AML-193 (cell line): ENCODE measurements around the gene PPFIA4.

ENCODE experiments used
- DNase-seq, 2 experiments: peaks; one replicate each; lab custom pipeline; 2025; lab: John Stamatoyannopoulos, UW

The PPFIA4 gene

DNA sequence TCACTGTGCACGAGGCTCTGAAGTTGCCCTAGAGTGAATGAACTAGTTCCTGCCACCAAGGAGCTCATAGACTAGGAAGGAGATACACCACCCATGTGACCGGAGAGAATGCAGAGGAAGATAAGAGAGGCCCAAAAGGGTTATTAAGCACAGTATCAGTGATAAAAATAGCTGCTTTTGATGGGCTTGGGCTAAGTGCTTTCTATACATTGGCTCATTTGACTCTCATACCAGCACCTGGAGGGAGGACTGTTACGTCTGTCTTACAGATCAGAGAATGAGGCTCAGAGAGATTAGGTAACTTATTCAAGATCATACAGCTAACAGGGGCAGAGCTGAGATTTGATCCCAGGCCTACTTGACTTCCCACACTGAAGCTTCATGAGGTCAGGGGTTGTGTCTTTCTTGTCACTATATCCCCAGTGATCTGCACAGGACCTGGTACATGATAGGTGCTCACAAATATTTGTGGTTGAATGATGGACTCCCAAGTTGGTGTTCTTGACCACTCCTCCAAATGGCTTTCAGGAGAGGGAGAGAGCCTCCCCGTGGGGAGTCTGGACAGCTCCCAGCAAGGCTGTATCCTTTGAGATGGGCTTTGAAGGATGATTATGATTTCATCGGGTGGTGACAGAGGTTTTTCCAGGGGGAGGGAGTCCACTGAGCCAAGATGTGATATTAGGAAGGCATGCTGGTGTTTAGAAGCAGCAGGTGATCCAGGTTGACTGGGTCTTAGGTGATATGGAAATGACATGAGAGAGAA is 14.4 kb downstream of the PPFIA4 start:
- DNase-seq = no peak

DNA sequence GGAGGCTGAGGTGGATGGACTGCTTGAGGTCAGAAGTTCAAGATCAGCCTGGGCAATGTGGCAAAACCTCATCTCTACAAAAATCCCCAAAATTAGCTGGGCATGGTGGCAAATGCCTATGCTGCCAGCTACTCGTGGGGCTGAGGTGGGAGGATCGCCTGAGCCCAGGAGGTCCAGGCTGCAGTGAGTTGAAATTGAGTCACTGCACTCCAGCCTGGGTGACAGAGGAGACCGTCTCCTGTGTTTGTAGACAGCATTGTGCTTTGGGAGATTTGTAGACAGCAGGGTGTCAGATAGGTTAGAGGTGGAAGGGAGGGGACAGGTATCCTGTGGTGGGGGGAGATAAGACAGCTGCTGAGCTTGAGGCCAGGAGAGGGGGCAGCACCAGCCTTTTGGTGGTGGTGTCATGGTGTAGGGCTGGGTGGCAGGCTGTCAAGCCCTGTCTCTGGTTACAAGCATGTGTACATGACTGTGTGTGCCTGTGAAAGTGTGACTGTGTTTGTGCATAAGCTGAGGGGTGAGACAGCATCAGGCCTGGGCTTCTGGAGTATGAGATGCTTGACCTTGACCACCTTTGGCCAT is 15.2 kb downstream of the PPFIA4 start:
- no peak for DNase-seq

DNA sequence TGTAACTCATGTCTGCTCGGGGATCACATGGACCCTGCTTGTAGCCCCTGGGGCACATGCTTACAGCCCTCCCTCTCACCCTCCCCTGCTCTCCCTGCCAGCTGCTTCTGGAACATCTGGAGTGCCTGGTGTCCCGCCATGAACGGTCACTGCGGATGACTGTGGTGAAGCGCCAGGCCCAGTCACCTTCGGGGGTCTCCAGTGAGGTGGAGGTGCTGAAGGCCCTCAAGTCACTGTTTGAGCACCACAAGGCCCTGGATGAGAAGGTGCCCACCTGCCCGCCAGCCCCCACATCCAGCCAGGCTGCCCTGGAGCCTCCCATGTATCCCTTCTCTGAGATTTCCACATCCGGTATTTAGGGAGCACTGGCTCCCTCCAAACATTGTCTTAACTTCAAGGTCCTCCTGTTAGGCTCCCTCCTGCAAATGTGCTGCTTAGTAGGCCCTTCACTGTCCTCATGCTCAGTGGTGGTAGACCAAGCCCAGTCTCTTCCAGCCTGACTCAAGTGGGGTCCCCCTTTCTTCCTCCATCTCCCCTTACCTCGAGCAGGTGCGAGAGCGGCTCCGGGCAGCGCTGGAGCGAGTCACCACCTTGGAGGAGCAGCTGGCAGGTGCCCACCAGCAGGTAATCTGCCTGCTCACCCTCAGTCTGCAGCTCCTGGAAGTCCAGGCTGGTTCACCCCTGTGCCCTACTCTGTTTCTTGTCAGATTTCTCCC is 17.7 kb downstream of the PPFIA4 start:
- DNase-seq = no peak

DNA sequence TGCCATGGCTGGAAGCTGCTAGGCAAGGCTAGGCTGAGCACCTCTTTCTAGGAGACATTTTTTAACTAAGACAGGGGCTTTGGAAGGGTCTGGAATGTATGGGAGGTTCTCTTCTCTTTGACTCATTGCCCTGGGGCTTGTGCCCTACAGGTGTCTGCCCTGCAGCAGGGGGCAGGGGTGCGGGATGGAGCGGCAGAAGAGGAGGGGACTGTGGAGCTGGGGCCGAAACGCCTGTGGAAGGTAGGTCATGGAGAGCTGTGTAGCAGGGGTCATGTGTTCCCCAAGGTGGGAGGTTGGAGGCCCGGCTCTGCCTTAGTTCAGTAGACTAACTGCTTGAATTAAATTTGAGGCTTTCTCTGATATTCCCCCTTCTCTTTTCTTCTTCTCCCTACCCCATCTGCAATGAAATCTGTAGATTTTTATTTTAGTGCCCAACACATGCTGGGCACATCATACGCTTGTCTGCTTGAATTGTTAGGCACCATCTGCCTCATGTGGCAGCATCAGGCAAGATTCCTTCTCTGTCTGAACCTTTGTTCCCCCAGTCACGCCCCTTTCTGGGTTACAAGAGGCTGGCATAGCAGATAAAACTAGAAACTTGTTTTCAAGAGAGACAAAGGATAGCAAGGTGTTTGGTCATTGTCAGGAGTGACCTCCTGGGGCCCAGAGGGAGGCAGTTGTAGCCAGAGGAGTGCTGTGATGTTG is 18.4 kb downstream of the PPFIA4 start:
- DNase-seq = no peak

DNA sequence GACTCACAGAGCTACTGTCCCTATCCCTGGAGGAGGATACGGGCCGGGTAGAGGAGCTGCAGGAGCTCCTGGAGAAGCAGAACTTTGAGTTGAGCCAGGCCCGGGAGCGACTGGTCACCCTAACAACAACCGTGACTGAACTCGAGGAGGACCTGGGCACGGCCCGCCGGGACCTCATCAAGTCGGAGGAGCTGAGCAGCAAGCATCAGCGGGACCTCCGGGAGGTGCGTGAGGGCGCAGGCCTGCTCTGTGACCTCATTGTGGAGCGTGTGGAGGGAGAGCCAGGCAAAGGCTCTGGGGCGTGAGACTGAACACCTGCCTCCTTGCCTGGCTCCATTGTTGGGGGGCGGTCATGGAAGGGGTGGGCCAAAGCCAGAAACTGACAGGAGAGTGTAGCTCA is 19.0 kb downstream of the PPFIA4 start:
- no peak for DNase-seq

DNA sequence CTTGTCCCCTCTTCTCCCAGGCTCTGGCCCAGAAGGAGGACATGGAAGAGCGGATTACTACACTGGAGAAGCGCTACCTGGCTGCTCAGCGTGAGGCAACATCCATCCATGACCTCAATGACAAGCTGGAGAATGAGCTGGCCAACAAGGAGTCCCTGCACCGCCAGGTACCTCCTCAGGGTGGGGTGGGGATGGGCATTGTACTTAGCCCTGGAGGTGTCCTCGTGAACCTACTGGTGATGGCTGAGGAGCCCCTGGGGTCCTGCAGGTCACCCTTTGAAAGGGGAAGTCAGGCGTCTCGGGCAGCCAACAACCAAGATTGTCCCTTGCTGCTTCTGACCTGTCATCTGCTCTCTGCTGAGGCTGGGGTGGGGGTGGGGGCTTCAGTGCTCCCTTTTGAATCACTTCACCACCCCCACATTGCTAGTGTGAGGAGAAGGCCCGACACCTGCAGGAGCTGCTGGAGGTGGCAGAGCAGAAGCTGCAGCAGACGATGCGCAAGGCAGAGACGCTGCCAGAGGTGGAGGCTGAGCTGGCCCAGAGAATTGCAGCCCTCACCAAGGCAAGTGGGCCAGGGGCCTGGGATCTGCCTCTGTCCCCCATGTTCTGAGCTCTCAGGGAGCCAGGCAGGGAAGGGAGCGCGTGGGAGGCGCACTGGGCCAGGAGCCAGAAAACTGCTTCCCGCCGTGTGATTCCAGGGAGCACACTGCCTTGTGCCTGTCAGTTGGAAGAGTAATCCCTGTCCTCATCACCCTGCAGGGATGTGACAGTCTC is 19.7 kb downstream of the PPFIA4 start:
- no peak for DNase-seq

DNA sequence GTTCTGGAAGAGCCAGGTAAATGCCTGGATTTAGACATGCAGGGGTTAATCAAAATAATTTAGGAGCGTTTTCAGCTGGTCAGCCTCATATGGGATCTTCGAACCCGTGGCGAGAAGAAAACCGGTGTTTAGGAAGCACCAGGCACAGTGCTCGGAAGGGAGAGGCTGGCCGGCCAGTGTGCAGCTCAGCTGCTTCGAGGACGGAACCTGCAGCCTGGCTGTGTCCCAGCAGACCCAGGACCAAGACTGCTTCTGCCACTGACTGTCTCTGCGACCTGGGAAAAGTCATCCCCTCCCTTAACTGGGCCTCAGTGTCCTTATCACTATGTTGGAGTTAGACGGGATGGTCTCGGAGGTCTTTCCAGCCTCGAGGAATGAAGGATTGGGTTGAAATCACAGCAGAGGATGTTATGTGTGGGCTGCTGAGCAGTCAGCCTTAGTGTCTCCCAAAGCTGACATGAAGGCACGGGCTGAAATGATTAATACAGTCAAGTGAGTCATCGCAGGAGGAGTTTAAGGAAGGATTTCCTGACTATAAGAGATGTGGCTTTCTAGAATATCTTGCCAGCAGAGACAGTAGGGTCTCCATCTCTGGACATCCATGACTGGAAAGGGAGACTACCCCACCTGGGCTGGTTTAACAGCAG is 20.8 kb downstream of the PPFIA4 start:
- DNase-seq = no peak

DNA sequence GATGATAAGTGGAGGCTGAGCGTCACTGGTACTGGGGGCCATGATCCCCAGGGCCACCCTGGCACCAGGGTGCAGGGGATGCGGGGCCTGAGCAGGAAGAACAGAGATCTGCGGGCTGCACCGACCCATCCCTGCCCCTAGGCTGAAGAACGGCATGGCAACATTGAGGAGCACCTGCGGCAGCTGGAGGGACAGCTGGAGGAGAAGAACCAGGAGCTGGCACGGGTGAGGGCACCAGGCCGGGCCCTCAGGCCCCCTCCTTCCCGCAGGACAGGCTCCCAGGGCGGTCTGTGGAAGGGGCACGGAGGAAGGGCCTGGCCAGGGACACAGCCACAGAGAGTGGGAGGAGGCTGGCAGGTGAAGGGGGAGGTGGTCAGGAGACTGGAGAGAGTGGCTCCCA is 21.8 kb downstream of the PPFIA4 start:
- no peak for DNase-seq

DNA sequence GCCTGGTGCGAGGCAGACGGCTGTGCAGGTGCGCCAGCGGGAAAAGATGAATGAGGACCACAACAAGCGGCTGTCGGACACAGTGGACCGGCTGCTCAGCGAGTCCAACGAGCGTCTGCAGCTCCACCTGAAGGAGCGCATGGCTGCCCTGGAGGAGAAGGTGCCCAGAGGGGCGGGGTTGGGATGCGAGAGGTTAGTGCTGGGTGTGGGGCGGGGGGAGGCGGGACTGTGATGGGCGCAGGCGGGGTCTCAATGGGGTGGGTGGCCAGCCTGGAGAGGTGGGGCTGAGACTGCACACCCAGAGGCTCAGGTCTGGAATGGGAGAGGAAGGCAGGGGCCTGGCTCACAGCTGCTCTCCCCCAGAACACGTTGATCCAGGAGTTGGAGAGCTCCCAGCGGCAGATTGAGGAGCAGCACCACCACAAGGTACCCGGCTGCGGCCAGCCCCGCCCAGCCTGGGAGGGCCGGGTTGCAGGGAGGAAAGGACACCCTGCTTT is 22.3 kb downstream of the PPFIA4 start:
- DNase-seq = no peak

DNA sequence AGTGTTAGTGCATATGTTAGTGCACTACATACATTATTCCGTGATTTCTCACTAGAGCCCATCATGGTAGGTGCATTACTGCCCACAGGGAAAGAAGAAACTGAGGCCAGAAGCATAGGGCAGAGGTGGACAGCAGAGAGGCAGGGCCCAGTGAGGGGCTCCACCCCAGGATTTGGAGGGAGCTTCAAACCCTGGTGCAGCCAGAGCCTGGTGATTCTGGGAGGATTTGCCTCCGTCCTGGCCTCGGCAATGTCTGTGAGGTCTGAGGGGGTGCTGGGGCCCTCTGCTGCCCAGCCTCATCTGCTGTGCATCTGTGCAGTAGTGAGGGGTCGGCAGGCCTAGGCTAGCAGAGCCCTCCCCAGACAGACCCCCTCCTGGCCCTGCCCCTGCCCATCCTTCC is 22.8 kb downstream of the PPFIA4 start:
- no peak for DNase-seq

DNA sequence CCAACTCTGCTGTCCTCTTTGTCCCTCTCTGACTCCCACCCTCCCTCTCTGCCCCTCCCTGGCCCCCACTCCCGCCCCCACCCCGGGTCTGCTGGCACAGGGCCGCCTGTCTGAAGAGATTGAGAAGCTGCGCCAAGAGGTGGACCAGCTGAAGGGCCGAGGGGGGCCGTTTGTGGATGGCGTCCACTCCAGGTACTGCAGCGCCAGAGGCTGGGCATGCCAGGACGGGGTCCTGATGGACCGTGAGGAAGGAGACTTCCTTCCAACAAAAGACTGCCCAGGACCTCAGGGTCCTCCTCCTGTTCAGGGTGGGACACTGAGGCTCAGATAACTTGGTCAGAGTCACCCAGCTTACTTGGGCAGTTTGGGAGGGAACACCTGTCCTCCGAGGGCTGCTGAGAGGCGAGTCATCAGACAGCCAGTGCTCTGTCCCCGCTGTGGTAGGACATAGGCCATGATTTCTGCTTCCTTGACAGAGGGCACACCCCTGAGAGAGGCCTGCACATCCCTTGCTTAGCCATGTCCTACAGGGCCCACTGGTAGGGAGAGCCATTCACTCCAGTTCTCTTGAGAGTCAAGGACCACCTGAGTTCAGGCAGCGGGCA is 23.4 kb downstream of the PPFIA4 start:
- no peak for DNase-seq

DNA sequence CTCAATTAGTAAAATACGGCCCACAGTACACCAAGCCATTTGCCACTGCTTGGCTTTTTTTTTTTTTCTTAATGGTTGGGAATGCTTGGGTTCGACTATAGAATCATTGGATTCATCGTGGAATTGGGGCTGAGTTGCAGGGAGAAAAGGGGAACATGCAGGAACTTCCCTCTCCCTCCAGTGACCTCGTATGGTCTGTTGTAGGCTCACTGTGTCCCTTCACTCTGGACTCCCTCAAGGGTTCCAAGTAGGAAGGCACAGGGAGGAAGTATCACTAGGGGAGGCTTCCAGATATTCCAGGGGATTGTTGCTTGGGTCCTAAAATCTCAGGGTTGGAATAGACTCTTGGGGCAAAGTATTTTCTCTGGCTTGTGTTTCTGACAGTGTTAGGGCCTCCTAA is 24.5 kb downstream of the PPFIA4 start:
- DNase-seq = no peak

DNA sequence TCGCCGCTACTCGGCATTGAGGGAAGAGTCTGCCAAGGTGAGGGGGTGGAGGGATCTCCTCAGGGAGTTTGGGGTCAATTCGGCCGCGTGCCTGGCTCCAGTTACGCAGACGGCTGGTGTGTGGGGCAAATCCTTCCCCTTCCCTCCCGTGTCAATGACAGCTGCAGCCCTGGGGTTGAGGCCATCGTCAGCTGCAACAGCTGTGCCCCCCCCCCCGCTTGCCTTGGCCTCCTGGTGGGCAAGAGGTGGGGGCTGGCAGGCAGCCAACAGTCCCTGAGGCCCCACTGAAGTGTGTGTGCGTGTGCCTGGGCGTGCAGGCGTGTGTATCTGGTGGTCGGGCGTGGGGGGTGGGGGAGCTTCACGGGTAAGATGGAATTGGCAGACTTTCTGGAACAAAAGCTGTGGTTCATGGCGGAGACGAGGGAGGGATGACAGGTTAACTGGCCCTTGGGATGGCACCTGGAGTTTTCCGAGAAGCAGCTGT is 25.6 kb downstream of the PPFIA4 start:
- no peak for DNase-seq

DNA sequence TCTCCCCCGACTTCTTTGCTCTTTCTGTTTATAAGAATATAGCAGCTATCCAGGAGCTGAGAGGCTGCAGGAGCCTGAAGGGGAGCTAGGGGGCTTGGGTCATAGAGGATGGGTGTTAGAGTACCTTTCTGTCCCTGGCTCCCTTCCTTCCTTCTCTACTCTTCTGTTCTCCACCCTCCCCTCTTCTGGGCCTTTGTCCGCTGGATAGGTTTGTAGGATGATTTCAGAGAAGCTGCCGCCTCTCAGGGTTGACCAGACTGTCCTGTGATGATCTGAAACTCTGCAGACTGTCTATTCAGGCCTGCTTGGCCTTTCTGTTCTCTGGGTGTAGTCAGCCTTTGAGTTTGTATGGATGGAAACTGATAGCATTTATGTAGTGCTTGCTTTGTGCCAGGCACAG is 26.3 kb downstream of the PPFIA4 start:
- DNase-seq = no peak

DNA sequence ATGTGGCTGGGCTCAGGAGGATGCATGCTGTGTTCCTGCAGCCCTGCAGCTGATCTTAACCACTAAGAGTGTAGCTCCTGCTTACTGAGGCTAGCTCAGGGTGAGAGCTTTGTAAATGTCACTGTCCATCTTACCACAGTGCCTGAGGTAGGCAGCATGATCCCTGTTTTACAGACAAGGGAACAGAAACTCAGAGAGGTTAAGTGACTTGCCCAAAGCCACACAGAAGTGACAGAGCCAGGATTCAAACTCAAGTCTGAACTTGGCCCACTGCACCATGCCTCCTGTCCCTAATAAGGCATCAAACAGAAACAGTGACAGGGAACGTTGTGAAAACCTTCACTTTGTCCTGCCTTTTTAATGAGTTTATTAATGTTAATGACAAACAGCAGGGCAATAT is 27.9 kb downstream of the PPFIA4 start:
- no peak for DNase-seq

DNA sequence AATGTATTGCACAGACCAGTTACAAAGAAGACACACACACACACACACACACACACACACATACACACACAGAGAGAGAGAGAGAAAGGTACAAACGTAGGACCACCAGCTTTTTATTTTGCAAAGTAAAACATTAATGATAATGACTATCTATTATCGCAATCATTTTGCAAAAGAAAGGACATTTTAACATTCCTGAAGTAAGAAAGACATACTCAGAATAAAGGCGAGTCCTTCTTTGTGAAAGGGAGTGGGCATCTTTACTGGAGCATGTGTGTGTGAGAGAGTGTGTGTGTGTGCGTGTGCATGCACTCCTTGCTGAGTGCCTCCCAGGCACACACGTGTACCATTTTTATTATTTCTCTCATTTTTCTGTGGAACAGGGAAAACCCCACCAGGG is 28.4 kb downstream of the PPFIA4 start:
- DNase-seq = no peak

DNA sequence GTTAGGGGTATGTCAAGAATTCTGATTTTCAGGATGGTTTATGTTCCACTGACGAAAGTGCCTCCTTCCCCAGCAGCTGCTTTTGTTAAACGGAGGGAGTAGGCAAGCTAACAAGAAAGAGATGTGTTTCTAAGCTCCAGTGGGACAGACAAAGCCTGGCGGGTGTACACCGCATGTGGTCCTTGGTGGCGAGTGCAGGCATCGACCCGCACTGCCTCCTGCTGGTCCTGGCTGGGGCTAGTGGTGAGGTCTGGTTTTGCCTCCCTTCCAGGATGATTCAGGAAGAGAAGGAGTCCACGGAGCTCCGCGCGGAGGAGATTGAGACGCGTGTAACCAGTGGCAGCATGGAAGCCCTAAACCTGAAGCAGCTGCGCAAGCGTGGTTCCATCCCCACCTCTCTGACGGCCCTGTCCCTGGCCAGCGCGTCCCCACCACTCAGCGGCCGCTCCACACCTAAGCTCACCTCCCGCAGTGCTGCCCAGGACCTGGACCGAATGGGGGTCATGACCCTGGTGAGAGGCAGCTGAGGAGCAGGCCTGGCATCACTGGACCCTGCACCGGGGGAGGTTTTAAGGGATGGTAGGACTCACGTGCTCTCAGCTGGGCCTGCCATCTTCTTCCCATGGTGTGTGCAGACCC is 29.0 kb downstream of the PPFIA4 start:
- no peak for DNase-seq

DNA sequence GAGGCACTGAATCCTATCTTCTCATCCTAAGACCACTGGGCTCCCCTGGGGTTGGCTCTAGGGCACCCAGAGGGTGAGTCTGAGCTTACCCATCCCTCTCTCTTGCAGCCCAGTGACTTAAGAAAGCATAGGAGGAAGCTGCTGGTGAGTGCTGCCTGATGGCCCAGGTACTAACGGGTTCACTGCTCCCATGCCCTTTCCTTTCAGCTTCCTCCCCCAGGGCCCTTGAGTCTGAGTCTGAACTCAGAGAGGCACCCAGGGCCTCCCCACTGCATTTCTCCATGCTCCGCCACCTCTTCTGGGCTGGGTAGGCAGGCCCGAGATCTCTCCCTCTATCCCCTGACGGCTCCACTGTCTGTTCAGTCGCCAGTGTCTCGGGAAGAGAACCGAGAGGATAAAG is 29.7 kb downstream of the PPFIA4 start:
- no peak for DNase-seq

DNA sequence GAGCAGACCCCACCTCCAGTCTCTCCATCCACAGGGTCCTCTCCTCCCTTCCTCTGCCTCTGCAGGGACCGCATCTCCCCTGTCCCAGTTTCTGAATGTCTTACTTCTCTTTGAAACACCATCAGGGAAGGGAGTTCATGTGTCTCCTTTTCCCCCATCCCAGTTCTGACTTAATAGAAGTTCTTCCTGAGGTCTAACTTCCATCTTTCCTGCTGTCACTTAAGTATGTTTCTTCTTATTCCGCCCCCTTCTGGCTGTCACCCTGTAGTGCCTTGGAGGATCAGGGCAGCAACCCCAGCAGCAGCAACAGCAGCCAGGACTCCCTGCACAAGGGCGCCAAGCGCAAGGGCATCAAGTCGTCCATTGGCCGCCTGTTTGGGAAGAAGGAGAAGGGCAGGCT is 30.2 kb downstream of the PPFIA4 start:
- no peak for DNase-seq
